ENCODE results near the gene ITSN1. TPM values are rescaled to one million over a fixed set of nuclear protein-coding genes. Genes with fewer than 3 reads are reported as not detected.

ITSN1 gene
- polyA plus RNA-seq, 1 donor from 2014 or later = 35.1 TPM

DNA sequence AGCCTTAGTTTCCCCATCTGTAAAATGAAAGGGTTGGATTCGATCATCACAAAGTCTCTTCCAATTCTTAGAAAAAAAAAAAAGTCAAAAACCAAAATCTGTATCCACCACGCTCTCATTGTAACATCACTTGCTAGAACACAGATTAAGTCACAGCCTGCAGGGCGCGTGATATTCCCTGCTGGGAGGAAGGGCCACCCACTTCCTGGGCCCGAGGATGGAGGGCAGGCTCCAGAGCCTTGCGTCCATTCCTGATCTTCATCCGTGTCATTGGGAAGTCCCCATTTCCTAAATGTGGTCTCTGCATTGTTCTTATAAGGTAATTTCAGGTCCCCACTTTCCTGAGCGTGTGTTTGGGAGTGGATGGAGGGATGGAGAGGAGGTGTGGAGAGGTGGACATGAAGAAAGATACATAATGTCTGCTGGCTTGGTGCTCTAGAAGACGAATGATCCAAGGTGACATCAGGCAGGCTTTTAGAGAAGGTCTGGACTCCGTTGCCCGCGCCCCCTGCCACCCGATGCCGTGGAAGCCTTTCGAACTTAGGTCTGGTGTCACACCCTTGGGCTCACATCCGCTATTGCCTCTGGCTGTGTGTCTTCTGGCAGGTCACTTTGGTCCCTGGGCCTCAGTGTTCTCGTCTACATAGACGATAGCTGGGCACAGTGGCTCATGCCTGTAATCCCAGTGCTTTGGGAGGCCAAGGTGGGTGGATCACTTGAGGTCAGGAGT, 217.2 kb downstream of the ITSN1 start:
- no peaks in the 10 kb centered on the region for H3F3A ChIP-seq (ENCODE audit: insufficient read depth, low read length, poor library complexity, severe bottlenecking)
- H3K9me3 ChIP-seq (ENCODE audit: low read length) = no peaks in the 10 kb centered on the region
- TF ChIP-seq EZH2 (IDR thresholded peaks at IDR 0.05; ENCODE audit: borderline replicate concordance, insufficient read depth, low read length, poor library complexity, severe bottlenecking) (no peak), TAF1 (IDR thresholded peaks at IDR 0.05; ENCODE audit: low read depth) (no peak), EP300 (conservative IDR thresholded peaks at IDR 0.05; ENCODE audit: poor library complexity, severe bottlenecking) (no peak), MXI1 (conservative IDR thresholded peaks at IDR 0.05; ENCODE audit: poor library complexity, severe bottlenecking) (no peak), RAD21 (conservative IDR thresholded peaks at IDR 0.05) (no peak), SMC3 (conservative IDR thresholded peaks at IDR 0.05; ENCODE audit: poor library complexity) (no peak), REST (IDR thresholded peaks at IDR 0.05; ENCODE audit: borderline replicate concordance) (no peak), POLR2AphosphoS5 (IDR thresholded peaks at IDR 0.05) (no peak)
- TF ChIP-seq, protein P1, sequence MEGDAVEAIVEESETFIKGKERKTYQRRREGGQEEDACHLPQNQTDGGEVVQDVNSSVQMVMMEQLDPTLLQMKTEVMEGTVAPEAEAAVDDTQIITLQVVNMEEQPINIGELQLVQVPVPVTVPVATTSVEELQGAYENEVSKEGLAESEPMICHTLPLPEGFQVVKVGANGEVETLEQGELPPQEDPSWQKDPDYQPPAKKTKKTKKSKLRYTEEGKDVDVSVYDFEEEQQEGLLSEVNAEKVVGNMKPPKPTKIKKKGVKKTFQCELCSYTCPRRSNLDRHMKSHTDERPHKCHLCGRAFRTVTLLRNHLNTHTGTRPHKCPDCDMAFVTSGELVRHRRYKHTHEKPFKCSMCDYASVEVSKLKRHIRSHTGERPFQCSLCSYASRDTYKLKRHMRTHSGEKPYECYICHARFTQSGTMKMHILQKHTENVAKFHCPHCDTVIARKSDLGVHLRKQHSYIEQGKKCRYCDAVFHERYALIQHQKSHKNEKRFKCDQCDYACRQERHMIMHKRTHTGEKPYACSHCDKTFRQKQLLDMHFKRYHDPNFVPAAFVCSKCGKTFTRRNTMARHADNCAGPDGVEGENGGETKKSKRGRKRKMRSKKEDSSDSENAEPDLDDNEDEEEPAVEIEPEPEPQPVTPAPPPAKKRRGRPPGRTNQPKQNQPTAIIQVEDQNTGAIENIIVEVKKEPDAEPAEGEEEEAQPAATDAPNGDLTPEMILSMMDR (IDR thresholded peaks at IDR 0.05; ENCODE audit: poor library complexity, severe bottlenecking) = no peak
- H2AFZ ChIP-seq (ENCODE audit: low read depth, low read length) = no peak overlapping the region
- no peak overlapping the region for H3K9ac ChIP-seq (ENCODE audit: low read length)
- no peaks in the 10 kb centered on the region for H3K79me2 ChIP-seq (replicated peaks; ENCODE audit: insufficient read depth, low read length)
- H3K9me2 ChIP-seq (ENCODE audit: insufficient read depth, low read length) = no peaks in the 10 kb centered on the region
- H3K4me2 ChIP-seq (ENCODE audit: low read length) = no peak overlapping the region
- no peak overlapping the region for H3K4me3 ChIP-seq (ENCODE audit: low read length)
- no peak overlapping the region for H3K27ac ChIP-seq (ENCODE audit: low read length)
- H4K20me1 ChIP-seq (ENCODE audit: insufficient read depth) = no peaks in the 10 kb centered on the region
- no peaks in the 10 kb centered on the region for H3K27me3 ChIP-seq (ENCODE audit: insufficient read depth, low read depth, low read length)
- H3K36me3 ChIP-seq (ENCODE audit: insufficient read depth, low read length) = peaks cover 5% of the 10 kb centered on the region

DNA sequence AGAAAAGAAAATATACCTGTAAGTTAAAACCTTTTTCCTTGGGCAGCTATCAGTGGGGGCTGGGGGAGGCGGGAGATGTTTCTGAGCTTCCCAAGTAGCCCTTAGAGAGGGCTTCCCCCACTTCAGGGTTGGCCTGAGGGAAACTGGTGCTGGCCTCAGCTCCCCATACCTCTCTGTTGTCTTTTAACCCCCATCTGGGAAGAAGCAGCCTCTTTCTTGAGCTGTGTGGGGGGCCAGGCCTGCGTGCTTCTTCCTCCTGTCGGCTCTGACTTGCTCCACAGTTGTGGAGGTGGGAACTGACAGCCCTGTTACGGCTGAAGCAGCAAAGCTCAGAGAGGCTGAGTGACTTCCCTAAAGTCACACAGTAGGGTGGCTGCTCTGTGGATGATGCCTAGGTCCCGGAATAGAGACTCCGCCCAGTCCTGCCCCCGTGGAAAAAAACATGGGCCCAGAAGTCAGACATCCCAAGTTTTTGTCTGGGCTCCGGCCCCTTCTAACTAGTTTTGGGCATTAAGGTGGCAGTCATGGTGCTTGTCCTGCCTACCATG, 218.1 kb downstream of the ITSN1 start:
- Histone ChIP-seq H4K20me1 (ENCODE audit: insufficient read depth) (no peaks in the 10 kb centered on the region), H3K9me2 (ENCODE audit: insufficient read depth, low read length) (no peaks in the 10 kb centered on the region), H2AFZ (ENCODE audit: low read depth, low read length) (no peak overlapping the region), H3K9ac (ENCODE audit: low read length) (no peak overlapping the region), H3K9me3 (ENCODE audit: low read length) (no peaks in the 10 kb centered on the region), H3K4me3 (ENCODE audit: low read length) (no peak overlapping the region), H3K79me2 (replicated peaks; ENCODE audit: insufficient read depth, low read length) (no peaks in the 10 kb centered on the region), H3K27ac (ENCODE audit: low read length) (no peak overlapping the region), H3K27me3 (ENCODE audit: insufficient read depth, low read depth, low read length) (no peaks in the 10 kb centered on the region), H3K36me3 (ENCODE audit: insufficient read depth, low read length) (peaks cover 5% of the 10 kb centered on the region), H3F3A (ENCODE audit: insufficient read depth, low read length, poor library complexity, severe bottlenecking) (no peaks in the 10 kb centered on the region), H3K4me2 (ENCODE audit: low read length) (no peak overlapping the region)
- TF ChIP-seq REST (IDR thresholded peaks at IDR 0.05; ENCODE audit: borderline replicate concordance) (no peak), MXI1 (conservative IDR thresholded peaks at IDR 0.05; ENCODE audit: poor library complexity, severe bottlenecking) (no peak), POLR2AphosphoS5 (IDR thresholded peaks at IDR 0.05) (no peak), EP300 (conservative IDR thresholded peaks at IDR 0.05; ENCODE audit: poor library complexity, severe bottlenecking) (no peak), RAD21 (conservative IDR thresholded peaks at IDR 0.05) (no peak), EZH2 (IDR thresholded peaks at IDR 0.05; ENCODE audit: borderline replicate concordance, insufficient read depth, low read length, poor library complexity, severe bottlenecking) (no peak), SMC3 (conservative IDR thresholded peaks at IDR 0.05; ENCODE audit: poor library complexity) (no peak), TAF1 (IDR thresholded peaks at IDR 0.05; ENCODE audit: low read depth) (no peak)
- TF ChIP-seq, protein P1 (IDR thresholded peaks at IDR 0.05; ENCODE audit: poor library complexity, severe bottlenecking) = no peak
